ENCODE data around the gene CAMKMT.

CAMKMT gene

GRCh38 chr2:44444881-44445280 is 83.1 kb downstream of the CAMKMT start:
- no peak for DNase-seq (ENCODE audit: low read depth)

DNA sequence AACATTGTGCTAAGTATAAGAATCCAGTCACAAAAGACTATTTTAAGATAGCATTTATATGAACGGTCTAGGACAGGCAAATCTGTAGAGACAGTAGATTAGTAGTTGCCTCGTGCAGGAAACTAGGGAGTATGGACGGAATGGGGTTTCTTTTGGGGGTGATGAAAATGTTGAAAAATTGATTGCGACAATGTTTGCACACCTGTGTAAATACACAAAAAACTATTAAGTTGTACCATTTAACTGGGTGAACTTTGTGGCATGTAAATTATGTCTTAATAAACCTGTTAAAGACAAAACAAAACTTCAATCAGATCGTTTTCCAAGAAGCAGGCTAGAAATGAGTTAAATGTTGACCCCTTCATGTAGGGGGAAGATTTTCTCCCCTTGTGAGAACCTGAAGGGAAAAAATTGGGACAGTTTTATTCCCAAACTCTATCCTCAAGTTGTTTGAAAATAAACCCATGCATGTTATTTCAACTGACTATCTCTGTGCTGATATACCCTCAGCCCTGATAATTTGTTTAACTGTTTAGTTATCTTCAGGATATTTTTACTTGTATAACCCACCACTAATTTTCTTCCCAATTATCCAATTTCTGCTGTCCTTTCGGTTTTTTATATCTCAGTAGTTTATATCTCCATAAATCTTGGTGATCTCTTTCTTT is 87.2 kb downstream of the CAMKMT start:
- no peak for DNase-seq (ENCODE audit: low read depth)

GRCh38 chr2:44450082-44450481 is 88.3 kb downstream of the CAMKMT start:
- no peak for DNase-seq (ENCODE audit: low read depth)

GRCh38 chr2:44450806-44451205 is 89.1 kb downstream of the CAMKMT start:
- no peak for DNase-seq (ENCODE audit: low read depth)

GRCh38 chr2:44452069-44452583 is 90.4 kb downstream of the CAMKMT start:
- DNase-seq (ENCODE audit: low read depth): no peak

DNA sequence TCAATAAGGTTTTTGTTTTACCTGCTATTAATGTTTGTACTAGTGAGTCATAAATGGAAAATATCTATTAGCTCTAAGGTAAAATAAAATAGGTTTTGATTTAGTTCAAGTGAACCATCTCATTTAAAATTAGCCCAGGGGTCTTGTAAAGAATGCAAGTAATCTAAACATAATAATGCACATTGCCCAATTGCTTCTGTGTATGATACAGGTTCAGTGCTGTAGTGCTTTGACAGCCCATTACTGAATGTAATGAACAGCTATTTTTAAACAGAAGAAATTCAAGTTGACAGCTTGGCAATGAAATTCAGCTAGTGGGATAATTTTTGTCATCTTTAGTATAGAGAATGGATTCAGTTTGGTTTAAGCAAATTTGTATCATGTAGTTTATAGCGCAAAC is 91.5 kb downstream of the CAMKMT start:
- no peak for DNase-seq (ENCODE audit: low read depth)

DNA sequence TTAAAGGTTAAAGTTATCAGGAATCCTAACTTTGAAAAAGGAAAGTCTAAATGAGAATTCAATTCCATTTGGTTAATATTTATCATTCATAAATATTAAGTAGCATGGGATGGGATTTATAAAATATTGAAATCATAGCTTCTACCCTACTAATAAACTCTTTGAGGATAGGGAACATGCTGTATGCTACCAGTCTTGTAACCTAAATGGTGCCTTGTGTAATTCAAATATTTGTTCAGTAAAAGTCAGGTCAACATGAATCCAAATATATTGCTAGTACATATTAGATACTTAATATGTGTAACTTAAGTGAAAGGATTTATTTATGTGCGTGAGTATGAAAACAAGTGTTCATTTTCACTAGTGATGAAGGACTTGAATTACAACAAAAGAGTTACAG is 94.1 kb downstream of the CAMKMT start:
- DNase-seq (ENCODE audit: low read depth): no peak

DNA sequence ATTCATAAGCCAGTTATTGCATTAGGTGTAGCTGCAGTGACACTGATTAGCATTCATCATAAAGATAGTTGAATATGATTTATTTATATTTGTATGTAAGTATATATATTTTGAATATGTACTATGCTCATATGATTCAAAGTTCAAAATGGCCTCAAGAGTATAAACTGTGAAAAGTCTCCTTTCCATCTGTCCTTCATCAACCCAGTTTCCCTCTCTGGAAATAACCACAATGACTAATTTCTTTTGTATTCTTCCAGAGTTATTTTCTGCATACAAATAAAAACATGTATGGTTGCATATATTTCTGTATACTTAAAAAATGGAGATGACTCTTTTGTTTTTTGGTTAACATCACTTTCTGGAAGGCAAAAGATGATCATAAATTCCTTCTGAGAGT is 95.2 kb downstream of the CAMKMT start:
- DNase-seq (ENCODE audit: low read depth): no peak

DNA sequence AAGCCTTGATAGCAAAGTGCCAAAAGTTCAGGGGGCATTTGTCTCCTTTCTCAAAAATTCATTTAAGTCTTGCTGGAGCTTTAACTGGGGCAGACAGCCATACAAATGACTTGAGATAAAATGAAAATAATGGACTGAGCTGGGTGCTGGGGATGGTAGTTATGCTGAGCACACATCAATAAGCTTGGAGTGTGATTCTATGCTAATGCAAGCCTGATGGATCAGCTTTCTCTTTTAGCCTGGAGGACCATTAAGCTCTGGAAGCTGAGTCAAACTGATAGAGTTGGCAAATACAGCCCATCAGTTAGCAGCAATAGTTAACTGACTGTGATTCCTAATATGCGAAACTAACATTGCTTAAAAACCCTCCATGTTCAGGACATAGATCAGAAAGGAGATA is 98.0 kb downstream of the CAMKMT start:
- DNase-seq (ENCODE audit: low read depth): no peak

- no peak for DNase-seq (ENCODE audit: low read depth)
Observed at GRCh38 chr2:44462934-44463849, 101.4 kb downstream of the CAMKMT start.

DNA sequence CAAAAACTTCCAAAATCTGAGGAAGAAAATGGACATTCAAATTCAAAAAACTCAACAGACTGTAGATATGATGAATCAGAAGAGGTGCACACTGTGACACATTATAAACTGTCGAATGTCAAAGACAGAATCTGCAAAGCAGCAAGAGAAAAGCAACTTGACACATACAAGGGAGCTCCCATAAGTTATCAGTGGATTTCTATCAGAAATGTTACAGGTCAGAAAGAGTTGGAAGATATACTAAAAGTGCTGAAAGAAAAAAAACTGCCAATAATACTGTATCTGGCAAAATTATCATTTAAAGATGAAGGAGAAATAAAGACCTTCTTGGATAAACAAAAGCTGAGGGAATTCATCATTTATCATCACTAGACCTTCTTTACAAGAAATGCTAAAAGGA is 102.7 kb downstream of the CAMKMT start:
- DNase-seq (ENCODE audit: low read depth): no peak

GRCh38 chr2:44470151-44470550 is 108.4 kb downstream of the CAMKMT start:
- no peak for DNase-seq (ENCODE audit: low read depth)

- no peak for DNase-seq (ENCODE audit: low read depth)
Observed at GRCh38 chr2:44477657-44478414, 116.1 kb downstream of the CAMKMT start.

GRCh38 chr2:44479127-44479887 is 117.6 kb downstream of the CAMKMT start:
- DNase-seq (ENCODE audit: low read depth): peak; percentile 4

GRCh38 chr2:44480068-44480467 is 118.3 kb downstream of the CAMKMT start:
- no peak for DNase-seq (ENCODE audit: low read depth)

DNA sequence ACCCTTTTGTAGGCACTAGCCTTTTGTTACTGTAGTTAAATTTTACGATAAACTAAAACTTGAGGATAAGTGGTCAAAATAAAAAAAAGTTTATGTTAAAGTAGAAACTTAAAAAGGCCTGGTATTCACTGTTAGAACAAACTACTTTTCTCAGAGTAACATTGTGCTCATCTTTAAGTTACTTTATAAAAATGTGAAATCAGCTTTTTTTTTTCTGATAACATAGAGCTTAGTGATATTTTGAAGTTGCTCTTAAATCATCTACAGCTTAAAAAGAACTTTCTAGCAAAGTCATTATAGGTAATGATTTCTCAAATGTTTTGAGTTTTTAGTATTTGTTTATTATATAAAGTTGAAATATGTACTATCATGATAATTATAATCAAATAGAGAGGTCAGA is 125.3 kb downstream of the CAMKMT start:
- no peak for DNase-seq (ENCODE audit: low read depth)

DNA sequence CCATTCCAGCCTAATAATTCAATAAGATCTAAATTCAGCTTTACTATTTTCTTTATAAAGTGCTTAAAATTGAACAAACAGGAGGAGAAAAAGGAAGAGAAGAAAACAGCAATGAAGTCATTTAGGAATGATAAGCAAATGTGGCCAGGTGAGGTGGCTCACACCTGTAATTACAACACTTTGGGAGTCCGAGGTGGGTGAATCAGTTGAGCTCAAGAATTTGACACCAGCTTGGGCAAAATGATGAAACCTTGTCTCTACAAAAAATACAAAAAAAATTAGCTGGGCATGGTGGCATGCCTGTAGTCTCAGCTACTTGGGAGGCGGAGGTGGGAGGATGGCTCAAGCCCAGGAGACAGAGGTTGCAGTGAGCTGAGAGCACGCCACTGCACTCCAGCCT is 129.0 kb downstream of the CAMKMT start:
- DNase-seq (ENCODE audit: low read depth): no peak

DNA sequence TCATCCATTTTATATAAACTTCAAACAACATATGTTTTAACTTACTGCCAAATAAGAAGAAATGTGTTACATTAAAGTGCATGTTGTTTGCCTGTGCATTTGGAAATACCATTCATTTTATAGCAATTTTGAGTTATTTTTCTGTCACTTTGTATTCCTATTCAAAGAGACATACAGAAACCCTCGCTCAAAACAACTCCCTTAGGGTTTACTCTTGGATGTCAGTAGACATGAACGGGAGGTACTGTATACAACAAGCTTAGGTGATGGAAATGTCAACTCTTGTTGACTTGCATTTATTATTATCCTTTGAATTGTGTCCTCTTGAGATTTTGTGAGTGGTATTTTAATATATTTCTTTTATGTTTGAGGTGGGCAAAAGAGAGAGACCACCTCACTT is 132.3 kb downstream of the CAMKMT start:
- no peak for DNase-seq (ENCODE audit: low read depth)

GRCh38 chr2:44495035-44495434 is 133.3 kb downstream of the CAMKMT start:
- no peak for DNase-seq (ENCODE audit: low read depth)

GRCh38 chr2:44495544-44495943 is 133.8 kb downstream of the CAMKMT start:
- DNase-seq (ENCODE audit: low read depth): no peak

DNA sequence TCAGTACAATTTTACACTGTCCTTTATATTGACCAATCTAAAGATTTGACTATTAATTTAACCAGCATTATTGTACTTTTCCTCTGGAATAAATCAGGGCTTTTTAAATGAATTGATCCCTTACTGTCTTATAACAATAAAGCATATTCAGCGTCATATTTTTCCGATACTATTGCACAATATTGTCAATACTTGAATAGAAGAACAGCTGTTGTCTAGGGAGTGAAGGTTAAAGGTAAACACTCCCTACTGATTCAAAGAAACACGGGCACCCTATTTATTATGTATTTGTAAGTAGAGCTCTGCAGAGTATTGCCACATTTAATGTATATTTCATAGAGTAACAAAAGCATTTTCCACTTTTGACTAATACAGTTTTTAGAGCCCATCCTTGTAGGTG is 134.4 kb downstream of the CAMKMT start:
- DNase-seq (ENCODE audit: low read depth): no peak

DNA sequence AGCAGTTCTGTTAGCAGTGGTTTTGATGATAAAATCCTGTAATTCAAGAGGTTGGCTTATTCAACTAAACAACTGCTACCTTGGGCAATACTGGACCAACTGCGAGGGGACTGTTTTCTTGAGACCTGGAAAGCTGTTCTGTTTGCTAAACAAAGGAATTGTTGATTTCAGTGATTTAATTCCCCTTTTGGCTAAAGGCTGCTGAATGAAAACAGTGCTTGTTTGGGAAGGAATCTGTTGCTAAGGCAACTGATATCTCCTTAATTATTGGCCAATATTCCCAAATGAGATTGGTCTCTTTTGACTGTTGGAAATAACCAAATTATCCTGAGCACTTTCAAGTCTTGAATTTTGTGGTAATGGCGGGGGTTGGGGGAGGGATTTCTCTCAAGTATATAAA is 136.8 kb downstream of the CAMKMT start:
- no peak for DNase-seq (ENCODE audit: low read depth)

All from activated T-helper 1 cell treated with Interleukin-2 at 50 U/mL for 16 hours (primary cell).